Measurements from ENCODE around the gene WNK3. TPM values are rescaled to one million over a fixed set of nuclear protein-coding genes. Genes with fewer than 3 reads are reported as not detected.
"Not testable (repeated sequence)": the region's sequence is repeated elsewhere in the genome, so short reads cannot be mapped to it uniquely, and the experiment has no call there.

WNK3 gene
- total and polyA plus RNA-seq, 2 donors (not counting 3 experiments of a cell fraction or from before 2014, with no cell fraction given) = 0.30 to 2.7 TPM

DNA sequence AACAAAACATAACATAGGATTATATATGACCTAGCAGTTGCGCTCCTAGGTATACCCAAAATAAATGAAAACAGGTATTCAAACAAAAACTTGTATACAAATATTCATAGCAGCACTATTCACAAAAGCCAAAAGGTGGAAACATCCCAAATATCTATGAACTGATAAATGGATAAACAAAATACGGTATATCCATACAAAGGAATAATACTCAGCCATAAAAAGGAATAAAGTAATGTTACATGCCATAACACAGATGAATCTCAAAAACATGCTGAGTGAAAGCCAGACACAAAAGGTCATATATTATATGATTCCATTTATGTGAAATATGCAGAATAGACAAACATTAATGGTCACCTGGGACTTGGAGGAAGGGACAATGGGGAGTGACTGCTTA, 5.2 kb downstream of the WNK3 start:
- intact Hi-C loops (cut with micrococcal nuclease) = loop anchor here (10.0 kb wide), 1 partner anchor 92 kb away; the partner anchor contains the start of gene TSR2
- dilution Hi-C loops (cut with MboI; ENCODE audit: extremely low pct_ligation_motif_present, low sequenced_read_pairs) = no loop called here
- no TSS peak for BruUV-seq (replicated peaks)
- H3K4me1 ChIP-seq (ENCODE audit: control insufficient read depth, extremely low read depth, insufficient read depth, low read length) = no peaks in the 10 kb centered on the region
- POLR2A ChIA-PET = no interaction called here
- peaks cover 0 to 4% of the 10 kb centered on the region in 2 experiments for H3K27me3 ChIP-seq (ENCODE audit: control insufficient read depth in 2 of 2, insufficient read depth in 2 of 2, low read length in 2 of 2)
- no peak overlapping the region for H3K27ac ChIP-seq (ENCODE audit: insufficient read depth, low read depth, low read length)
- DNase-seq (ENCODE audit: low read depth, low spot score) (no peak), FAIRE-seq (no peak)
- no peak overlapping the region for H3K9ac ChIP-seq (replicated peaks; ENCODE audit: extremely low read depth, insufficient read depth, low read length)
- CTCF ChIA-PET = no interaction called here
- TF ChIP-seq, protein P1, sequence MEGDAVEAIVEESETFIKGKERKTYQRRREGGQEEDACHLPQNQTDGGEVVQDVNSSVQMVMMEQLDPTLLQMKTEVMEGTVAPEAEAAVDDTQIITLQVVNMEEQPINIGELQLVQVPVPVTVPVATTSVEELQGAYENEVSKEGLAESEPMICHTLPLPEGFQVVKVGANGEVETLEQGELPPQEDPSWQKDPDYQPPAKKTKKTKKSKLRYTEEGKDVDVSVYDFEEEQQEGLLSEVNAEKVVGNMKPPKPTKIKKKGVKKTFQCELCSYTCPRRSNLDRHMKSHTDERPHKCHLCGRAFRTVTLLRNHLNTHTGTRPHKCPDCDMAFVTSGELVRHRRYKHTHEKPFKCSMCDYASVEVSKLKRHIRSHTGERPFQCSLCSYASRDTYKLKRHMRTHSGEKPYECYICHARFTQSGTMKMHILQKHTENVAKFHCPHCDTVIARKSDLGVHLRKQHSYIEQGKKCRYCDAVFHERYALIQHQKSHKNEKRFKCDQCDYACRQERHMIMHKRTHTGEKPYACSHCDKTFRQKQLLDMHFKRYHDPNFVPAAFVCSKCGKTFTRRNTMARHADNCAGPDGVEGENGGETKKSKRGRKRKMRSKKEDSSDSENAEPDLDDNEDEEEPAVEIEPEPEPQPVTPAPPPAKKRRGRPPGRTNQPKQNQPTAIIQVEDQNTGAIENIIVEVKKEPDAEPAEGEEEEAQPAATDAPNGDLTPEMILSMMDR (IDR thresholded peaks at IDR 0.05; ENCODE audit: extremely low read depth in 1 of 2, insufficient read depth in 1 of 2, low read depth in 1 of 2, low read length in 2 of 2) = no peak
- TF ChIP-seq POLR2AphosphoS5 (IDR thresholded peaks at IDR 0.05; ENCODE audit: insufficient read depth, low read depth, low read length) = no peak
- TF ChIP-seq, protein P2, sequence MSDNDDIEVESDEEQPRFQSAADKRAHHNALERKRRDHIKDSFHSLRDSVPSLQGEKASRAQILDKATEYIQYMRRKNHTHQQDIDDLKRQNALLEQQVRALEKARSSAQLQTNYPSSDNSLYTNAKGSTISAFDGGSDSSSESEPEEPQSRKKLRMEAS (IDR thresholded peaks at IDR 0.05; ENCODE audit: insufficient read depth, insufficient read length) = no peak
- no peak for TF ChIP-seq EZH2 (IDR thresholded peaks at IDR 0.05; ENCODE audit: borderline replicate concordance, low read depth, low read length, severe bottlenecking)
- no peak for TF ChIP-seq POLR2A (IDR thresholded peaks at IDR 0.05; ENCODE audit: low read depth, low read length)
- TF ChIP-seq GATA2 (IDR thresholded peaks at IDR 0.05; ENCODE audit: insufficient read depth, insufficient read length, low read depth, low read length) = no peak
- no peaks in the 10 kb centered on the region for H3K36me3 ChIP-seq (ENCODE audit: control insufficient read depth in 2 of 2, extremely low read depth in 1 of 2, insufficient read depth in 2 of 2, low read length in 2 of 2)
- H3K4me2 ChIP-seq (ENCODE audit: insufficient read depth, low read length) = no peak overlapping the region
- no peaks in the 10 kb centered on the region for H3K9me3 ChIP-seq (replicated peaks; ENCODE audit: control insufficient read depth, insufficient read depth, low read length)
- no peaks in the 10 kb centered on the region for H3K79me2 ChIP-seq (ENCODE audit: control insufficient read depth, insufficient read depth, low read length)
- no peak overlapping the region for H2AFZ ChIP-seq (ENCODE audit: low read depth, low read length)
- no peak overlapping the region for H3K4me3 ChIP-seq (replicated peaks in 1 of 3; ENCODE audit: insufficient read depth in 1 of 3, low read depth in 1 of 3, low read length in 3 of 3)
- H4K20me1 ChIP-seq (replicated peaks; ENCODE audit: control insufficient read depth, extremely low read depth, insufficient read depth, low read length) = no peaks in the 10 kb centered on the region
- no peaks in the 10 kb centered on the region for H3K9me1 ChIP-seq (replicated peaks; ENCODE audit: control insufficient read depth, extremely low read depth, insufficient read depth, low read length)

DNA sequence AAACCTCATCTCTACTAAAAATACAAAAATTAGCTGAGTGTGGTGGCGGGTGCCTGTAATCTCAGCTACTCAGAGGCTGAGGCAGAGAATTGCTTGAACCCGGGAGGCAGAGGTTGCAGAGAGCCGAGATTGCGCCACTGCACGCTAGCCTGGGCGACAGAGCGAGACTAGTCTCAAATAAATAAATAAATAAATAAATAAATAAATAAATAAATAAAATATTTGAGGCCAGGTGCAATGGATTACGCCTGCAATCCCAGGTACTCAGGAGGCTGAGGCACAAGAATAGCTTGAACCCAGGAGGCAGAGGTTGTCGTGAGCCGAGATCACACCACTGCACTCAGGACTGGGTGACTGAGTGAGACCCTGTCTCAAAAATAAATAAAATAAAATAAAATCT, 20.5 kb downstream of the WNK3 start:
- DNase-seq (ENCODE audit: low read depth, low spot score); H3K9me1 ChIP-seq (replicated peaks; ENCODE audit: control insufficient read depth, extremely low read depth, insufficient read depth, low read length); intact Hi-C loops (cut with micrococcal nuclease); H3K27me3 ChIP-seq (ENCODE audit: control insufficient read depth in 2 of 2, insufficient read depth in 2 of 2, low read length in 2 of 2); H3K4me3 ChIP-seq (replicated peaks in 1 of 3; ENCODE audit: insufficient read depth in 1 of 3, low read depth in 1 of 3, low read length in 3 of 3); H2AFZ ChIP-seq (ENCODE audit: low read depth, low read length); H3K4me2 ChIP-seq (ENCODE audit: insufficient read depth, low read length); H3K9ac ChIP-seq (replicated peaks; ENCODE audit: extremely low read depth, insufficient read depth, low read length); BruUV-seq (replicated peaks); H4K20me1 ChIP-seq (replicated peaks; ENCODE audit: control insufficient read depth, extremely low read depth, insufficient read depth, low read length); dilution Hi-C loops (cut with MboI; ENCODE audit: extremely low pct_ligation_motif_present, low sequenced_read_pairs); H3K27ac ChIP-seq (ENCODE audit: insufficient read depth, low read depth, low read length); FAIRE-seq; POLR2A ChIA-PET; H3K36me3 ChIP-seq (ENCODE audit: control insufficient read depth in 2 of 2, extremely low read depth in 1 of 2, insufficient read depth in 2 of 2, low read length in 2 of 2); H3K79me2 ChIP-seq (ENCODE audit: control insufficient read depth, insufficient read depth, low read length); H3K9me3 ChIP-seq (replicated peaks; ENCODE audit: control insufficient read depth, insufficient read depth, low read length); H3K4me1 ChIP-seq (ENCODE audit: control insufficient read depth, extremely low read depth, insufficient read depth, low read length): not testable (repeated sequence)
- CTCF ChIA-PET = interaction anchor here (0.5 kb wide), 1 partner anchor 54 kb away, joined by 3 read pairs; no protein-coding TSS in a partner anchor
